DMS53 (cell line): ENCODE results near the gene FARS2.
"Not testable (repeated sequence)": the region's sequence is repeated elsewhere in the genome, so short reads cannot be mapped to it uniquely, and the experiment has no call there.

Experiments
- DNase-seq: peaks from one replicate; lab custom pipeline; 2025; lab: John Stamatoyannopoulos, UW

Gene FARS2

DNA sequence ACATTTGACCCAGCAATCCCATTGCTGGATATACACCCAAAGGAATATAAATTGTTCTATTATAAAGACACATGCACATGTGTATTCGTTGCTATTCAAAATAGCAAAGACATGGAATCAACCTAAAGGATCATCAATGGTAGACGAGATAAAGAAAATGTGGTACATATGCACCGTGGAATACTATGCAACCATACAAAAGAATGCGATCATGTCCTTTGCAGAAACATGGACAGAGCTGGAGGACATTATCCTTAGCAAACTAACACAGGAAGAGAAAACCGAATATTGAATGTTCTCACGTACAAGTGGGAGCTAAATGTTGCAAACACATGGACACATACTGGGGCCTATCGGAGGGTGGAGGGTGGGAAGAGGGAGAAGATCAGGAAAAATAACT is 405.4 kb downstream of the FARS2 start:
- no peak for DNase-seq

DNA sequence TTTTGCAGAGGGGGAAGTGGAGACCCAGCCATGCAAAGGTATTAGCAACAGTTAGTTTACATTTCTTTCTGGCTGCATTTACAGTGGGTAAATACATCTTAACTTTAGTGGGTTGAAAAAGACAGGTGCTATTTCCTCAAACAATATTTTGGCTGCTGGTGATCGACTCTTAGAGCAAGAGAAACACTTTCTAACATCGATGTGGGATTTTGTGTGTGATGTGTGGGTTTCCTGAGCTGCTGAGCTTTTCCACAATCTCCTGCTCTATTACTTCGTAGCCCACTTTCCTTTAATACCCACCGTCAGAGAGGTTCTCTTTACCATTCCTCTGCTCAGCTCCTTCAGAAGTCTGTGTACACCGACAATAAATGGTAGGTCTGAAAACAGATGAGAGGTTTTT is 406.4 kb downstream of the FARS2 start:
- no peak for DNase-seq

- DNase-seq = no peak
These were observed 409.1 kb downstream of the FARS2 start for GRCh38 chr6:5670381-5670780.

DNA sequence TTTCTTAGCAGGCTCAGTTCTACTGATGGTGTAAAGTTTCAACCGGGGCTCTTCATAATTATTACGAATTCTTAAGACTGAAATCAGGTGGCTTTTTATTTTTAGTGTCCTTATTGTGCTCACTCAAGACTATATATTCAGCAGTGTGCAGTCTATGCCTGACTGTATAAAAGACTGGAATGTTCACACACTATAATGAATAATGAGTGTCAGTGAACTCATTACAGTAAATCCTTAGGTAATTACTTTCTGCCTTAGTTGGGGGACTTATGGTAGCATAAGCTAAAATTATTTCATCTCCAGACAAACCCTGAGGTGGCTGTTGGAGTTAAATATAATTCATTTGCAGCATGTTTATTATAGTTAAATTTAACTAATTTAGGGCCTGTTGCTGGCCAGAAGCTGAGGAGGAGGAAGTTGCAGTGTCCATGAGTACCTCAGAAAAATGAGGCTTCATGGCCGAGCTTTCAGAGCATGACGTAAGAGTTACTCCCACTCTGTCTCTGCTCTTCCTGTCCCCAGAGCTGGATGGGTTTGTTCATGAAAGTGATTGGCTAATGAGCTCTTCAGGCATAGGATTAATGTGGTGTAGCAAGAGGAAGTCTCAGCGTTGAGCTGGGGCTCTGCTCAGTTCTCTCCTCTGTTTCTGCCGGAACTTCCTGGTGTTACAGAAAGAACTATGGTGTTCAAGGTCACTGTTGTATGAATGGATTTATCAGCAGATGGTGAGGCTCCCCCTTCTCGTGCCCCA is 409.7 kb downstream of the FARS2 start:
- DNase-seq = peak; percentile 56

GRCh38 chr6:5671601-5672559 is 410.6 kb downstream of the FARS2 start:
- DNase-seq = peak; percentile 22

DNA sequence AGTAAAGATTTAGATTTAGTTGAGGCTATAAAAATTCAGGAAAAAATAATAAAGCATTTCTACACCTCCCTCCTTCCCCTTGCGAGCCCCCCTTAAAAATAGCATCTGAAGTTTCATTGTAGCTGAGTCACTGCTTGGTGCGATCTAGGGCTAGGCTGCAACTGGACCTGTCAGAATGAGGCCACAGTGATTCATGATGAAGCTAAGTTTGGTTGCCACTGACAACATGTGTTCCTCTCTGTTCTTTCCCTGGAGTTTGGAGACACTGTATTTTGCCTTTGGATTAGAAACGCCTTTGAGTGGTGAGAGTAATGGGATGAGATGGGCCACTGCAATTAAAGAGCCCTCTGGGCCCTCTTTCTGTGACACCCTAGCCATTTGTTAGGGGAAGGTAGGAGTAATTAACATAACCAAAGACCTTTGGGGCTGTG is 411.3 kb downstream of the FARS2 start:
- DNase-seq = no peak

DNA sequence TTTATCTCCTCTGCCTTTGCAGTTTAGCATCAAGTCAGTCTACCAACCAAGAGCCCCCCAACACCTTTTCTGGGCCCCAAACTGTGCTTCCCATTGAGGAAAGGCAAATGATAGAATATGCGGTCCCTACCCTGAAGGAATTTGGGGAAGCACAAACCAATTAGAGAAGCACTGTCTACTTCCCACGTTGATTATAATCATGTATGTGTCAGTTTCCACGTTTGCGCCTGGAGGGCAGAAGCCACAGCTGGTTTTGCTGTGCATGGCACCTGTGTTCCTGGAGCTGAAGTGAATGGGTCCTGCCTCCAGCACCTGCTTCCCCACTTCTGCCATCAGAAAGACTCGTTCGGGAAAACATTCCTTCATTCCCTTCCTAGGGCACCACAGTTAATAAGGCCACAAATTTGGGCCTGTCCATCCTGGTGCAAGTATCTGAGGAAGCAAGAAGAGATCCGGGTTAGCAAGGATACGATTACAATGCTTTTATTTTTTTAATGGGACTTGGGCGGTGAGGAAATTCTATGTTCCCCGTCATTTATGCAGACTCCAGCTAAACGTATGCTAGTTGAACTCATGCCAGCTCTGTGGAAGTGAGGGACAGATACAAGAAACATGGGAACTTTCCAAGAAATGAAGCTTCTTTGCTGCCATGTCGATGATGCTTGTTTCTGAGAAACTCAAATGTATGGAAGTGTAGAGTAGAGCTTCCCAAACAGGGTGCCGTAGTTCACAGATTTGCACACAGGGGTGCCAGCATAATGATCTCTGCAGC is 411.9 kb downstream of the FARS2 start:
- no peak for DNase-seq

DNA sequence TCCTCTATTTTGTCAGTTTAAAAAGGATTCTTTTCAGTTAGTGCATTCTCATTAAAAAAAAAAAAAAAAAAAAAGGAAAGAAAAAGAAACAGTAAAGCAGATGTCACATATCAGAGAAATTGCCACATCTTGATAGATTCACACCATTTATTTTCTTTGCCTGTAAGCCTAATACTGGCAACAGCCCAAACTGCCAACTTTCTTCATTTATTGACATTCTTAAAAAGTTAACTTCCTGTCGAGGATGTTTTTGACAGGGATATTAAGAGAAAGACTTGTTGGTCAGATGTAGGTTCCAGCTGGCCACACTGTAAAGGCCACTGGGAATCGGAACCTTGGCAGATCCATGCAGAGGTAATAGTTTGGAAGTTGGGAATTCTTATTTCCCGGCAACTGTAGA is 412.8 kb downstream of the FARS2 start:
- no peak for DNase-seq

- no peak for DNase-seq
These were observed 413.4 kb downstream of the FARS2 start for GRCh38 chr6:5674721-5675120.

DNA sequence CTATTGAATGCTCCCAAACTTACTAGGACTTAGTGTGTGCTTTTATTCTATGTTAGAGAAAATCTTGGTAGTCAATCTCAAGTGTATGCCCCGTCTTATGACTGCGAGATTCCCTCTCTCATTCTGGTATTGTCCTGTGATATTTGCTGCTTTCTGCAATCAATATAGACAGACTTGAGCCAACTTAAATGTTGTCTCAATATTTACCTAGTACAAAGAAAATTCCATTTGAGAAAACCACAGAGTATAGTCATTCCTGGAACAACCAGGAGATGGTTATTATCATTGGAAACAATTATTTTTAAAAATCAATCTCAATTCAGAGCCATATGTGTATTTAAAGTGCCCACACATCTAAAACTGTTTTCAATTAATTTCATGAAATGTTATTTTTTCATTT is 415.4 kb downstream of the FARS2 start:
- no peak for DNase-seq

DNA sequence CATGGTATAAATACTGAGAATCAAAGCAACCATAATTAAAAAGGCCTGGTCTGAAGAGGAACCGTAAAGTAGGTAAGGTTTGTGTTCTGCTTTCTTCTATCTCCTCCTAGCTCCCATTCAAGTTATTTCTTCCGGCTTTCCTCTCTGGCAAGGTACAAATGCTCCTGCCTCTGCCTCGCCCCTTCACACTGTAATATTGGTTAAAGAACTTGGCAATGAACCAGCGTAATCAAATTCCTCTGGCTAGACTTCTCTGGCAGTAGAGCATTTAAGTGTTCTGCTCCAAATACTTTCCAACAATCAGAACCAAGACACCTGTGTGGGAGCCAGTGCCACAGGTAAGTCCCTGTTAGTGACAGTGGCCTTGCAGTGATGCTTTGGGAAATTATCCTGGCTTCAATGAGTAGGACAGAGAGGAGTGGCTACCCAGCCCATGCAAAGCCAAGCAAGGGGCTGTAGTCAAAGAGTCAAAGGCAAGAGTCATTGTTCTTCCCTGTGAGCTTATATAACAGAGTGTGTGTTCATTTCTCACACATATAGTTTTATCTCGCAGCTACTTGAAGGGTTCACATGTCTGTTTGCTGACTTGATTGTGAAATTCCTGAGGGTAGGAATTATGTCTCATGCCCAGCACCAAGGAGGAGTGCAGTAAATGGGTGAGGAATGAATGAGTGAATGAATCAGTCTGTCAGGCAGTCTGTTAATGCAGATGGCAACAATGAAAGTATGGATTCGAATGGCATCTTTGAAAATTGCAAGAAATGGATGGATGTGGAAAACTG is 416.1 kb downstream of the FARS2 start:
- DNase-seq = no peak

GRCh38 chr6:5679270-5679669 is 418.0 kb downstream of the FARS2 start:
- DNase-seq = no peak

- DNase-seq = peak; percentile 25
These were observed 418.4 kb downstream of the FARS2 start for GRCh38 chr6:5679691-5680090.

GRCh38 chr6:5680095-5680494 is 418.8 kb downstream of the FARS2 start:
- DNase-seq = peak; percentile 86

- no peak for DNase-seq
These were observed 420.2 kb downstream of the FARS2 start for GRCh38 chr6:5681480-5681879.

GRCh38 chr6:5682530-5682929 is 421.2 kb downstream of the FARS2 start:
- no peak for DNase-seq

DNA sequence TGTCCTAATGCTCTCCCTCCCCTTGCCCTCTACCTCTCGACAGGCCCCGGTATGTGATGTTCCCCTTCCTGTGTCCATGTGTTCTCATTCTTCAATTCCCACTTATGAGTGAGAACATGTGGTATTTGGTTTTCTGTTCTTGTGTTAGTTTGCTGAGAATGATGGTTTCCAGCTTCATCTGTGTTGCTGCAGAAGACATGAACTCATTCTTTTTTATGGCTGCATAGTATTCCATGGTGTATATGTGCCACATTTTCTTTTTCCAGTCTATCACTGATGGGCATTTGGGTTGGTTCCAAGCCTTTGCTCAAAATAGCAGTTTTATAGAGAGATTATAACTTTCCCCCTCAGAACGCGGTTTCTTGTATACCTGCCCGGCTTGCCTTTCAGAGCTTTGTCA is 422.4 kb downstream of the FARS2 start:
- DNase-seq = not testable (repeated sequence)

- peak; percentile 58 for DNase-seq
These were observed 423.2 kb downstream of the FARS2 start for GRCh38 chr6:5684320-5685053.

- DNase-seq = no peak
These were observed 432.2 kb downstream of the FARS2 start for GRCh38 chr6:5693225-5694145.
